Panc1 (cell line): ENCODE results near the gene GABRA6. TPM values are rescaled to one million over a fixed set of nuclear protein-coding genes. Genes with fewer than 3 reads are reported as not detected.

Experiments used
- ATAC-seq: fragments of 200-7000 bp; cut with Tn5 transposase; 2 replicates; pipeline ENCODE4 v1.9.1; 2020; ENCODE audit warnings: mild to moderate bottlenecking, moderate library complexity
- BruUV-seq: library from RNA; stranded (reverse); fragments of 400-500 nt; replicated peaks from 2 replicates; lab custom pipeline; 2021; lab: Mats Ljungman, UMichigan
- CTCF ChIA-PET: fragments of 300-600 bp; sonication (Branson Sonifier 250); formaldehyde crosslinking; loops from one replicate; lab custom pipeline; 2022; ENCODE audit warnings: antibody characterized with exemption; lab: Charles Lee
- POLR2A ChIA-PET: fragments of 300-600 bp; sonication (Branson Sonifier 250); formaldehyde crosslinking; loops from one replicate; lab custom pipeline; 2022; ENCODE audit warnings: antibody characterized with exemption; lab: Charles Lee
- DNase-seq: peaks from one replicate; pipeline ENCODE4 v3.0.0-alpha.2; 2010; ENCODE audit warnings: low read depth, low spot score
- H3K27ac ChIP-seq: 2 replicates; pipeline ENCODE4 v1.5.1; 2011; ENCODE audit warnings: mild to moderate bottlenecking, low read length, inconsistent platforms
- H3K27me3 ChIP-seq: fragments of 200-500 bp; sonication (Bioruptor generic); 2 replicates; pipeline ENCODE4 v1.6.0; 2014; ENCODE audit warnings: low read length, inconsistent platforms; ENCODE audit not compliant: control insufficient read depth, insufficient read depth
- H3K36me3 ChIP-seq: fragments of 200-500 bp; sonication (Bioruptor generic); 2 replicates; pipeline ENCODE4 v1.5.1; 2014; ENCODE audit warnings: inconsistent platforms, mild to moderate bottlenecking, low read length, moderate library complexity; ENCODE audit not compliant: control insufficient read depth, insufficient read depth
- H3K4me1 ChIP-seq: 2 replicates; pipeline ENCODE4 v1.5.1; 2011; ENCODE audit warnings: inconsistent platforms, mild to moderate bottlenecking, low read length, moderate library complexity; ENCODE audit not compliant: control insufficient read depth, insufficient read depth
- H3K4me3 ChIP-seq, 2 experiments: 2 replicates each; pipeline ENCODE4 v1.5.1; 2011 to 2012; ENCODE audit warnings: low read depth in 2 of 2, low read length in 2 of 2, mild to moderate bottlenecking in 2 of 2, inconsistent platforms in 1 of 2, moderate library complexity in 1 of 2
- H3K9me3 ChIP-seq: fragments of 200-500 bp; sonication (Bioruptor generic); 2 replicates; pipeline ENCODE4 v1.5.1; 2014; ENCODE audit warnings: low read depth, mild to moderate bottlenecking, inconsistent platforms, low read length, moderate library complexity; ENCODE audit not compliant: control insufficient read depth, insufficient read depth
- POLR2AphosphoS5 ChIP-seq: IDR thresholded peaks from 2 replicates; pipeline ENCODE4 v1.6.1; 2012; ENCODE audit warnings: mild to moderate bottlenecking, low read depth, low read length, moderate library complexity
- SIN3A ChIP-seq: IDR thresholded peaks from 2 replicates; pipeline ENCODE4 v1.6.1; 2012; ENCODE audit warnings: low read depth, mild to moderate bottlenecking, low read length, moderate library complexity, borderline replicate concordance; ENCODE audit not compliant: insufficient read depth
- TCF7L2 ChIP-seq: IDR thresholded peaks from 2 replicates; pipeline ENCODE4 v1.6.1; 2011; ENCODE audit warnings: mild to moderate bottlenecking, low read depth, low read length, inconsistent platforms
- in situ Hi-C: cut with HindIII; loops from 2 replicates; pipeline ENCODE4 v1.10.0; 2016; ENCODE audit warnings: low sequenced_read_pairs, low pct_unique_long_range_greater_than_20kb
- intact Hi-C: fragments of 100-400 bp; cut with micrococcal nuclease; formaldehyde crosslinking; loops from one replicate; pipeline ENCODE4 v1.10.0; 2022; ENCODE audit not compliant: unreplicated experiment
- total RNA-seq: library from RNA; stranded (reverse); gene quantifications from one replicate; pipeline ENCODE4 v1.2.1, GENCODE V29; 2021; ENCODE audit not compliant: unreplicated experiment
- TF ChIP-seq, protein P1 (sequence below), 2 experiments: IDR thresholded peaks; 2 replicates each; pipeline ENCODE4 v1.6.1; 2011 to 2012; ENCODE audit warnings: low read depth in 2 of 2, control low read depth in 1 of 2, low read length in 1 of 2, mild to moderate bottlenecking in 1 of 2, moderate library complexity in 1 of 2; ENCODE audit not compliant: insufficient read depth in 1 of 2
- TF ChIP-seq, protein P2 (sequence below): fragments of 450-650 bp; IDR thresholded peaks from 2 replicates; pipeline ENCODE4 v1.5.1; 2017; ENCODE audit warnings: mild to moderate bottlenecking

Gene GABRA6
- total RNA-seq, 1 experiment from 2014 or later: not detected

DNA sequence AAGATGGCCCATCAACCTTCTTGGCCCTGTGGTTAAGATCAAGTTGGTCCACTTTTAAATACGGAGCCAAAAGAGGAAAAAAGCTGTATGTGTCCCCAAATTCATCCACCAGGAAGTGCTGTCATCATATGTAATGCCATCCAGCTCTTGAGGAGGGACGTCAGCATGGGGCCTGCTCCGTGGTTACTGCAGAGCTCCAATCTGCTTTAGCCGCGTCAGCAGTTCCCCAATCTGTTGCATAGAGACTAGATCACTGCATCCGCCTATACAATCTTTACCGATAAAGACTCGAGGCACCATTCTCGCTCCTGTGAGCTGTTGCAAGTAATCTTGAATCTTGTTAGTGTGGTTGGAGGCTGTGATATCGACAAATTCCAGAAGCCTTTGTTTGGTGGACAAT is 65.7 kb downstream of the GABRA6 start:
- ChIA-PET CTCF (no interaction called here), POLR2A (no interaction called here)
- Histone ChIP-seq H3K4me3 (no peak overlapping the region), H3K27ac (no peak overlapping the region), H3K9me3 (no peaks in the 10 kb centered on the region), H3K36me3 (no peaks in the 10 kb centered on the region), H3K27me3 (no peaks in the 10 kb centered on the region), H3K4me1 (no peaks in the 10 kb centered on the region)
- no peak for TF ChIP-seq SIN3A
- TF ChIP-seq POLR2AphosphoS5: no peak
- TF ChIP-seq, protein P1, sequence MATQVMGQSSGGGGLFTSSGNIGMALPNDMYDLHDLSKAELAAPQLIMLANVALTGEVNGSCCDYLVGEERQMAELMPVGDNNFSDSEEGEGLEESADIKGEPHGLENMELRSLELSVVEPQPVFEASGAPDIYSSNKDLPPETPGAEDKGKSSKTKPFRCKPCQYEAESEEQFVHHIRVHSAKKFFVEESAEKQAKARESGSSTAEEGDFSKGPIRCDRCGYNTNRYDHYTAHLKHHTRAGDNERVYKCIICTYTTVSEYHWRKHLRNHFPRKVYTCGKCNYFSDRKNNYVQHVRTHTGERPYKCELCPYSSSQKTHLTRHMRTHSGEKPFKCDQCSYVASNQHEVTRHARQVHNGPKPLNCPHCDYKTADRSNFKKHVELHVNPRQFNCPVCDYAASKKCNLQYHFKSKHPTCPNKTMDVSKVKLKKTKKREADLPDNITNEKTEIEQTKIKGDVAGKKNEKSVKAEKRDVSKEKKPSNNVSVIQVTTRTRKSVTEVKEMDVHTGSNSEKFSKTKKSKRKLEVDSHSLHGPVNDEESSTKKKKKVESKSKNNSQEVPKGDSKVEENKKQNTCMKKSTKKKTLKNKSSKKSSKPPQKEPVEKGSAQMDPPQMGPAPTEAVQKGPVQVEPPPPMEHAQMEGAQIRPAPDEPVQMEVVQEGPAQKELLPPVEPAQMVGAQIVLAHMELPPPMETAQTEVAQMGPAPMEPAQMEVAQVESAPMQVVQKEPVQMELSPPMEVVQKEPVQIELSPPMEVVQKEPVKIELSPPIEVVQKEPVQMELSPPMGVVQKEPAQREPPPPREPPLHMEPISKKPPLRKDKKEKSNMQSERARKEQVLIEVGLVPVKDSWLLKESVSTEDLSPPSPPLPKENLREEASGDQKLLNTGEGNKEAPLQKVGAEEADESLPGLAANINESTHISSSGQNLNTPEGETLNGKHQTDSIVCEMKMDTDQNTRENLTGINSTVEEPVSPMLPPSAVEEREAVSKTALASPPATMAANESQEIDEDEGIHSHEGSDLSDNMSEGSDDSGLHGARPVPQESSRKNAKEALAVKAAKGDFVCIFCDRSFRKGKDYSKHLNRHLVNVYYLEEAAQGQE (IDR thresholded peaks at IDR 0.05; ENCODE audit: insufficient read depth in 1 of 2, low read depth in 2 of 2, low read length in 1 of 2): no peak
- no peak for TF ChIP-seq TCF7L2
- TF ChIP-seq, protein P2, sequence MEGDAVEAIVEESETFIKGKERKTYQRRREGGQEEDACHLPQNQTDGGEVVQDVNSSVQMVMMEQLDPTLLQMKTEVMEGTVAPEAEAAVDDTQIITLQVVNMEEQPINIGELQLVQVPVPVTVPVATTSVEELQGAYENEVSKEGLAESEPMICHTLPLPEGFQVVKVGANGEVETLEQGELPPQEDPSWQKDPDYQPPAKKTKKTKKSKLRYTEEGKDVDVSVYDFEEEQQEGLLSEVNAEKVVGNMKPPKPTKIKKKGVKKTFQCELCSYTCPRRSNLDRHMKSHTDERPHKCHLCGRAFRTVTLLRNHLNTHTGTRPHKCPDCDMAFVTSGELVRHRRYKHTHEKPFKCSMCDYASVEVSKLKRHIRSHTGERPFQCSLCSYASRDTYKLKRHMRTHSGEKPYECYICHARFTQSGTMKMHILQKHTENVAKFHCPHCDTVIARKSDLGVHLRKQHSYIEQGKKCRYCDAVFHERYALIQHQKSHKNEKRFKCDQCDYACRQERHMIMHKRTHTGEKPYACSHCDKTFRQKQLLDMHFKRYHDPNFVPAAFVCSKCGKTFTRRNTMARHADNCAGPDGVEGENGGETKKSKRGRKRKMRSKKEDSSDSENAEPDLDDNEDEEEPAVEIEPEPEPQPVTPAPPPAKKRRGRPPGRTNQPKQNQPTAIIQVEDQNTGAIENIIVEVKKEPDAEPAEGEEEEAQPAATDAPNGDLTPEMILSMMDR: no peak
- DNase-seq (no peak), ATAC-seq (no peak)
- no TSS peak for BruUV-seq
- intact Hi-C loops (no loop called here), in situ Hi-C loops (no loop called here)

Other genes with a start within 250 kb of the GABRA6 start
- gene GABRB2, start 139.0 kb upstream of the GABRA6 start, total RNA-seq: not detected
- gene GABRA1, start 162.4 kb downstream of the GABRA6 start, total RNA-seq: not detected